ENCODE measurements around the gene RNU6-8.

- TF ChIP-seq ZNF449 (tag by site-specific recombination; IDR thresholded peaks at IDR 0.05) (no peak), YY2 (tag by site-specific recombination; IDR thresholded peaks at IDR 0.05) (no peak), ZNF214 (tag by site-specific recombination; IDR thresholded peaks at IDR 0.05; ENCODE audit: borderline replicate concordance) (no peak)
Observed at GRCh38 chr14:32251530-32251929, 48.5 kb upstream of the RNU6-8 start.

All from HEK293 (cell line).